ENCODE measurements around the gene ZFHX2.

The ZFHX2 gene

GRCh38 chr14:23518709-23519108 lies 32.9 kb downstream of the ZFHX2 start:
- no peak for DNase-seq

DNA sequence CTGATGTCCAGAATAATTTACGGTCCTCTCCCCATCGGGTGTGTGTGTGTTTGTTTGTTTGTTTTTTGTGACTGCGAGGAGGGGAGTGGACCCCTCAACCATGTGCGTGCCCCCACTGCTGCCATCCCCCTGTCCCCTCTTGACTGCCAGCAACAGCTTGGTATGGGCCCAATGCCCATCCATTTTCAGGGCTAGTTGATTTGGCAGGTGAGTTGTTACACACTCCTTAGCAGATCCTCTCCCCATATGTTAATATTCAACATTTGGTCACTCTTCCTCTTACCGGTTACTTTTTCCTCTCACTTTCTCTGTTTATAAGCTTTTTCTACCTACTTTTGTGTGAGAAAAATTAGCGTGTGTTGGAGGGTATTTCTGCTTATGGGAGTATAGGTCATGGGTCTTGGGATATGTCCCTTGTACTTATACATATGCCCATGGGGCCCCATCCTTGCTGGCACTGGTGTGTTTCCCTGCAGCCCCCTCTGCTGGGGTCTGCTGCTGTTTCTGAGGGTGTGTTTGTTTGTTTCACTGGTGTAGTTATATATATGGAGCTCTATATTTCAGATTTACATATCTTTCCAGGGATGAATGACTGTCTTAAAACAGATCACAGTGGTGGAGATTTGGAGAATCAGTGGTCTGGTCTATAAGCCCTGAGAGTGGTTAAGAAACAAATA lies 33.8 kb downstream of the ZFHX2 start:
- DNase-seq, result no peak

DNA sequence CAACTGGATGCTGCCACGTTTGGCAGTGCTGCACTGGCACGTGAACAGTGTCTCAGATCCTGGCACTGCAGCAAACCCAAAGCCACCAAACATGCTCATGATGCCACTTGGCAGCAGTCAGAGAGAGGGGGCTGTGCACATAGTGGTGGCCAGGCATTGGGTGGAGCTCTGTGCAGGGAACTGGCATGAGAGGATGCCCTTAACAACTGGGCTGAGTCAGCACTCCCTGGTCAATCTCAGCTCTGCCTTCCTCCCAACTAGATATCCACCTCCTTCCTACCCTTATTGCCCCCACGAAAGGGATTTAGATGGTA lies 37.0 kb downstream of the ZFHX2 start:
- DNase-seq, result no peak

DNA sequence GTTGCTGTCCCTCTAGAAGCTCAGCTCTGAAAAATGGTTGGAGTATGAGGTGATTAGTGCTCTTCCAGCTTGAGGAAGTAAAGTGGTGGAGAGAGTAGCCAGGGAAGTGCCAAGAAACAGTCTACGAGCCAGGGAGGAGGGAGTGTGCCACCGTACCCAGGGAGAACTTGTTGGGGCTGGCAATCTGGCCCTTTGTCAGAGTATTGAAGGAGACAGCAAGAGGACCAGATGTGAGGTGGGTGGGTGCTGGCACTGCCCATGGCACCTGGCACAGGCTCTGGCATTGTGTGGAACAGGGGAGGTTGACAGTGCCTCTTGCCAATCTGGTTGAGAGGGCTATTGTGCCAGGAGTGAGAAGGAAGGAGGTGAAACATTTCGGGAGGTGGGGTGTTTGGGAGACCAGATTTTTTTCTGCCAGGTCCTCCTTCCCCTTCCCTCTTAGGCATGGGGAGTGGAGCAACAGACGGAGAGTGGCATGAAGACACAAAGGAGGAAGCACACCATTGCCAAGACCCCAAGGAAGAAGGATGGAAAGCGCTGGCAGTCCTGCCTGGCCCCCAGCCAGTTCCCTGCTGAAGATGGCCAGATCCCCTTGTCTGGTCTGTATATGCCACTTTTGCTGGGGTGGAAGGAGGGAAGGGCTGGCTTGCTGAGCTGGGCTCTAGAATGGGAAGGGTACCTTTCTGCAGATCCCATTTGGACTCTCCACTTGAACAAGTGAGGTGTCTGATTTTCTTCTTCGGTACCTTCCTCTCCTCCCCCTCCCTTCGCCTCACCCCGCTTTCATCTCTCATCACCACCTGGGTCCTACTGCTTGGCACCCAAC lies 37.5 kb downstream of the ZFHX2 start:
- DNase-seq, result no peak

DNA sequence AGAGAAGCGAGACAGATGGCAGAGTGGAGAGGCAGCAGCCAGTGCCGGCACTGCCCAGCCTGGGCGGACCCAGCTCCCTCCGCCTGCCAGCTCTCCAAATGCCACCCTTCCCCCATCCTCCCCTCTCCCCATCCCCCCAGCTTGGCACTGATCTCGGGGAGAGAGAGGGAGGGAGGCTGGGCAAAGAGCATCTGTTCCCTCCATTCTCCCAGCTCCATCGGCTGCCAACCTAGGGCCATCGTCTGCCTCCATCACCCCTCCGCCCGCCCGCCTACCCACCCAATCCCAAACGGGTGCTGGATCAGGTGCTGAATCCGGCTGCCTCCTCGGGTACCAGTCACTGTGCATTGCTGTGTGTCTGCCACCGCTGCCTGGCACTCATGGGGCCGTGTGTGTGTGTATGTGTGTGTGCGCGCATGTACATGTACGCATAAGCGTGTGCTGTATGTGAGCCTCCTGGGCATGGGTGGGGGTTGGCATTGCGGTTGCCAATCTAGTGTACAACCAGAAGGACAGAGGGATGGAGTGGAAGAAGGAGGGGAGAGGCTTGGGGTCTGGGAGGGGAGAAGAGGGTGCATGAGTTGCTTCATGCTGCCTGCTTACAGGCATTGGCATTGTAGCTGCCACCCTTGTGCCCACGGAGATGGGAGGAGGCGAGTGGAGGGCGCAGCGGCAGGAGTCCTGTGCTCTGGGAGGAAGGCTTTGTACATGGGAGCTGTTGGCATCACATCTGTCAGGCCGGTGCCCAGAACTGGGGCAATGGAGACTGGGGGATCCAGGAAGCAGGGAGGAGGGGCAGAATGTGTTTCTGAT lies 38.4 kb downstream of the ZFHX2 start:
- no peak for DNase-seq

DNA sequence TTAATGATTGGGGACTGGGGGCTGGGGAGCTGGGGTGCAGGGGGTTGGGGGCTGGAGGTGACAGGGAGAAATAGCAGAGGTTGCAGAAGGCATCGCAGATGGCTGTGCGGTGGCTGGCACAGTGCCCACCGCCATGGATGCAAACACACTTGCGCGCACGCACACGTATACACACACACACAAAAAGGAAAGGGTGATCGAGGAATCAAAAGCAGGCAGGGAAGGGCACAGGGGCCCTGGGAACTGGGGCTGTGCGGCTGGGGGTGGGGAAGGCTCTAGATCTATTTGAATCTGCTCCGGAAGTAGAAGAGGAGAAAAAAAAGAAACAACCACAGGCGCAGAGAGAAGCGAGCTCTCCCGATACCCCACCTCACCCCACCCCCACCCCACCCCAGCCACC lies 39.4 kb downstream of the ZFHX2 start:
- no peak for DNase-seq

GRCh38 chr14:23494223-23494622 lies 57.3 kb downstream of the ZFHX2 start:
- DNase-seq, result peak; percentile 9 to 48 (median 16)

DNA sequence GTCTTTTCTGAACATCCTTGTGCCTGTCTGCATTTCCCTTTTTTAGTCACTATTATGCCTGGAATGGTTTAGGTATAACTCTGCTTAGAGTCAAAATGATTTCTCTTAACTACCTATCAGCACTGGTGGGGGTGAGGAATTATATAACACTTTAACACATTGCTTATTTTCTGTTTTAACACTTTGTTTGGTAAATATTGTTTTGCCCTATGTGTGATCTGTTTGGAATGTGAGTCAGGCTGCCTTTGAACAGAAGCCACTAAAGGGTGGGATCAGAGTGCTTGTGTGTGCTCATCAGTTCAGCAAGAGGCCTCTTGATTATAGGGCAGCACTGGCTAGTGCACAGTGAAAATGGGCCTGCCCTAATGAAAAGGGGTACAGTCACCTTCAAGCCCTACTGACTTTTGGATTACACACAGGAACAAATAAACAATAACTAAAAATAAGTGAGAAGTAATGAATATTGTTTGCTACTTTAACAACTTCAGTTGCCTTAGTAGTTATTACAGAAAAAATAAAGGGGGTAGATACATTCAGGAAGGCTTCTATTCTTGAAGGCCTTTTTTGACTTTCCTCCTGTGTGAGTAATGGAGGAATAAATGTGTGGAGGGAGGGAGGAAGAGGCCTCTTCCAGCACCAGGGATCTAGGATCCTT lies 58.8 kb downstream of the ZFHX2 start:
- DNase-seq, result no peak

DNA sequence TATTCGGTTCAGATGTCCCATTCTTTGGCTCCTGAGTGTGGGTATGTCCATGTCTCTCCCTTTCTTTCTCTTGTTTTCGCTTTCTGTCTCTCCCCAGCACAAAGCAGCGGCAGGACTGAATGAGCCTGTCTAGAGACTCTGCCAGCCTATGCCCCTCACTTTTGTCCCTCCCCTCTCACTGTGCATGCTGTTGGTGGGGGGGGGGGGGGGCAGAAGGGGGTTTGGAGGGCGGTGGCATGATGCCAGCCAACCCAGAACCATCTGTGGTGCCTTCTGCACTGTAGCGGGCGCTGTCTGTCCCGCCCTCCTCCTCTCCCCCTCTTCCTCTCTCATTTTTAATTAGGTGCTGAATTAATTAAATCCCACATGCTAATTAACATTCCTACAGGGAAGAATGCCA lies 64.3 kb downstream of the ZFHX2 start:
- no peak for DNase-seq

- DNase-seq, result no peak
These were observed 65.5 kb downstream of the ZFHX2 start for GRCh38 chr14:23486036-23486435.

DNA sequence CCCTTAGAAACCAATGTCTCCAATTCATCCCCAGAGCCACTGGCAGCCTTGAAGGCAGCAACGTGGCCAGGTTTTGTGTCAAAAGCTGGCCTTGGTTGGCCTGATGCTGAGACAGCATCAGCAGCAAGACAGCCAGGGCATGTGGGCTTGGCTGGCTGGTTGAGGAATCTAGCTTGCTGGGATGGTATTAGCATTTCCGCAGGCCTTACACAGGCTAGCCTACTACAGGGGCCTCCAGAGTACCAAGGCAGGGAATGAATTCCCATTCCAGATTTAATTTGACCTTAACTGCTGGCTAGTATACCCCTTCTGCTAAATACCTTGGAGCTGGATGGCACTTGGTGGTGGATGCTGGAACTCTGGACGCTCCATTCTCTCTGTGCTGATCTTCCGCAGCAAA lies 66.2 kb downstream of the ZFHX2 start:
- DNase-seq, result no peak

GRCh38 chr14:23483236-23483854 lies 68.2 kb downstream of the ZFHX2 start:
- peak in 1 of 4 experiments; percentile 13 for DNase-seq

GRCh38 chr14:23482823-23483148 lies 68.8 kb downstream of the ZFHX2 start:
- DNase-seq, result no peak

GRCh38 chr14:23481979-23482822 lies 69.4 kb downstream of the ZFHX2 start:
- no peak for DNase-seq

GRCh38 chr14:23481362-23481970 lies 70.1 kb downstream of the ZFHX2 start:
- DNase-seq, result peak in 1 of 4 experiments; percentile 15

DNA sequence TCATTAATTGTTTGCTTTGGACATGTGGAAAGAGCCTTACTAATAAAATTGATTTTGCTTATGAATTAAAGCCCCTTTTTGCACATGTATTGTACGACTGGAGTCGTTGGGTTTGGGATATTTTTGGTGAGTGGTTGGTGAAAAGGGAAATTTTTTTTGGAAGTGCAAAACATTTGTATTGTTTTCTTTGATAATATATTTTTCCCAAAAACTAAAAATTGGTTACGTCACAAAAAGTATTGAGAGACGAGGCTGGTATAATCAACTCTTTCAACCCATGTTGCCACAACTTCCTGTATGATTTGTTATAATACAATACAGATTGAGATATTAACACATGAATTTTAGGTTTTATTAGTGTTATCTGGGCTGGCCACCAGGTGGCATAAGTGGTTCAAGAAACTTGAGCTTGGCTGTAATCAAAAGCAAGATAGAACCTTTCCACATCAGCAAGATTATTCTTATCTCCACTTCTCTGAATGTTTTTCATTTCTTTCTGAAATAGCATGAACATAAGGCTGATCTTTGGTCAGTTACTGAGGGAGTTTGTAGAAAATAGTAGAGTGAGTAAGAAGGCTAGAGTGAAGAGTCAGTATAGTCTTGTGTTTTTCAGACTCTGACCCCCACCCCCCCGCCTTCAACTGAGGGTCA lies 73.3 kb downstream of the ZFHX2 start:
- DNase-seq, result peak; percentile 78 to 85 (median 82)

GRCh38 chr14:23470947-23471346 lies 80.6 kb downstream of the ZFHX2 start:
- no peak for DNase-seq
